ENCODE results near the gene MED8. TPM values are rescaled to one million over a fixed set of nuclear protein-coding genes. Genes with fewer than 3 reads are reported as not detected.

Gene MED8, protein sequence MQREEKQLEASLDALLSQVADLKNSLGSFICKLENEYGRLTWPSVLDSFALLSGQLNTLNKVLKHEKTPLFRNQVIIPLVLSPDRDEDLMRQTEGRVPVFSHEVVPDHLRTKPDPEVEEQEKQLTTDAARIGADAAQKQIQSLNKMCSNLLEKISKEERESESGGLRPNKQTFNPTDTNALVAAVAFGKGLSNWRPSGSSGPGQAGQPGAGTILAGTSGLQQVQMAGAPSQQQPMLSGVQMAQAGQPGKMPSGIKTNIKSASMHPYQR
- total RNA-seq: 17.9 TPM
- long read RNA-seq, transcript MED8-201 (8 exons, 1,483 nt): minor isoform, 5 of 43 reads
- long read RNA-seq, transcript MED8-203 (7 exons, 1,924 nt): major isoform, 27 of 43 reads
- long read RNA-seq, partial matches to known transcripts: 5 of 43 reads
- long read RNA-seq, other reads (novel, unspliced or antisense): 6 of 43 reads

GRCh38 chr1:43389326-43390313 lies at the start of gene MED8, which contains the start of gene SZT2:
MED8 (minus strand) TSS chr1:43389800; CDS start chr1:43389764, 36 bp downstream.
SZT2 (plus strand) TSS chr1:43389899; CDS start chr1:43389969, 70 bp downstream.
- peak; percentile 97 for DNase-seq (ENCODE audit: low spot score)
- intact Hi-C loops (cut with DNase I): loop anchor here (1.0 kb wide), 1 partner anchor 21 kb away; the partner anchor contains the start of gene ELOVL1

- intact Hi-C loops (cut with DNase I): no loop called here
- DNase-seq (ENCODE audit: low spot score): peak; percentile 56
Observed at GRCh38 chr1:43438953-43439581, 49.5 kb upstream of the MED8 start.

GRCh38 chr1:43438576-43438952 lies 49.0 kb upstream of the MED8 start:
- intact Hi-C loops (cut with DNase I): no loop called here
- peak; percentile 60 for DNase-seq (ENCODE audit: low spot score)

GRCh38 chr1:43438006-43438405 lies 48.4 kb upstream of the MED8 start:
- intact Hi-C loops (cut with DNase I): no loop called here
- peak; percentile 38 for DNase-seq (ENCODE audit: low spot score)

GRCh38 chr1:43437031-43437973 lies 47.7 kb upstream of the MED8 start:
- intact Hi-C loops (cut with DNase I): no loop called here
- peak; percentile 67 for DNase-seq (ENCODE audit: low spot score)

DNA sequence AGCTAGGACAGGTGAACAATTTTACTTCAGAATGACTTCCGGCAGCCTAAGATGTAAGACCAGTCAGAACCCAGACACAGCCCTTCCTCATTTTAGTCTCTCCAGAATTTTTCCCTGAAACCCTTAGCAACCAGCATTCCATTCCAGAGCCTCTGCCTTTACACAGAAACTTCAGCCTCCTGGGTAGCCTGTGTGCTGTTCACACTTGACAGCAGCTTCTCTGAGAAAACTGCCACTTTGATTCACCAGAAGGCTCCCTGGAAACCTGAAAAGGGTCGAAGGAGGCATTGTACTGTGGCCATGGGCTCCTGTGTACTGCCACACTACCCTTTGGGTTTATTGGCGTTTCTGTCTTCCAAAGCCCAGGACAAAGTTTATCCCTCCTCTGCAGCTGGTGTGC lies 46.8 kb upstream of the MED8 start:
- DNase-seq (ENCODE audit: low spot score): peak; percentile 6

DNA sequence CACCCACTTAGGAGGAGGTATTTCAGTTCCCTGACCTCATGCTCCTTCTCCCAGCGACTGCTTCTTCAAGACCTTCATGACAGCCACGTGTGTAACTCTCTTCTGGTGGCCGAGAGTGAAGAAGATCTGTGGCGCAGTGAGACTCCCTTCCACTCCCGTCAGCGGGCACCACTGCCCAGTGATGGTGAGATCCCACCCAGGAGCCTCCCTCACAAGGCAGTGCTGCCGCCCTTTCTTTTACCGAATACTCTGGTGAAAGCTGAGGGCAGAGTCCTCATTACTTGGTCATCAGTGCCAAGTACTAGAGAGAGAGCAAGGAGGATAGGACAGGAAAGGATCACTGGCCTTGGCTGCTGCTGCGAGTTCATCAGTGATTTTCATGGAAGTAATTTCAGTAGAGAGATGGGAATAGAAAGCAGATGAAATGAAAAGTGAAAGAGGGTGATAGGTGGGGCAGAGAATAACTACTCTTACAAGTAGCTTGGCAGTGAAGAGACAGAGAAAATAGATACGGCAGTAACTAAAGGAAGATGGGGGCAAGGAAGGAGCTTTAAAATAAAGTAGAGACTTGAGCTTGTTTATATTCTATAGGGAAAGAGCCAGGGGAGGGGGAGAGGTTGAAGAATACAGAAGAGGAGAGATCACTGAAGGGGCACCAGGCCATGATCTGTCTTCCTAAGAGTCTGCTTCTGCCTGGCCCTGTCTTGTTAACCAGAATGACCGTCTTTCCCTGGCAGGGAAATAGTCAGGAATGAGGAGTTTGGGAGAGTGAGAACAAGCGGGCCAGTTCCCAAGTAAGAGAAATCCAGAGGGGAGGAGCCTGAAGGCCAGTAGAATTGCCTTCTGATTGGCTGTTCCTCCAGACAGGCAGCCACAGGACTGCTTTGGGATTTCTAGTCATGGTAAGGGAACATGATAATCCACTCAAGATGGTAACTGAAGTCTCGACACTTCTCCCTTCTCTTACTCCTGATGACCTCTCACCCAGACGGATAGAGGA lies 45.8 kb upstream of the MED8 start:
- peak; percentile 72 for DNase-seq (ENCODE audit: low spot score)
- intact Hi-C loops (cut with DNase I): no loop called here

More for the DNA sequence above, 46.8 kb upstream of the MED8 start:
- intact Hi-C loops (cut with DNase I): no loop called here

DNA sequence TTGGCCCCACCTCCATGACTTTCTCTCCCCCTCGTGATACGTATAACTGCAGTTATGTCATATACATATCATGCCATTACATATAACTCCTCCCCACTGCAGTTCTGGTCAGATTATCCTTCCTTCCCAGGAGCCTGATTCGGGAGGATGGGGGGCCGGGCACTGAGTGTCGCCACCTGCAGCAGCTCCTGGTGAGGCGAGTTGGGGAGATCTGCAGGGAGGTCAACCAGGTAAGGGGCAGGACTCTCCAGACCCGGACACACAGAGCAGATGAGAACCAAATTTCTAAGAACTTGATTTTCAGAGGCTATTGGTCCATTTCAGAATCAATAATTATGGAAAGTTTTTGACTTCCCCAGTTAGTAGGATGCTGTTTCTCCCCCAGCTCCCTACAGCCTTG lies 44.7 kb upstream of the MED8 start:
- intact Hi-C loops (cut with DNase I): no loop called here
- DNase-seq (ENCODE audit: low spot score): peak; percentile 46

DNA sequence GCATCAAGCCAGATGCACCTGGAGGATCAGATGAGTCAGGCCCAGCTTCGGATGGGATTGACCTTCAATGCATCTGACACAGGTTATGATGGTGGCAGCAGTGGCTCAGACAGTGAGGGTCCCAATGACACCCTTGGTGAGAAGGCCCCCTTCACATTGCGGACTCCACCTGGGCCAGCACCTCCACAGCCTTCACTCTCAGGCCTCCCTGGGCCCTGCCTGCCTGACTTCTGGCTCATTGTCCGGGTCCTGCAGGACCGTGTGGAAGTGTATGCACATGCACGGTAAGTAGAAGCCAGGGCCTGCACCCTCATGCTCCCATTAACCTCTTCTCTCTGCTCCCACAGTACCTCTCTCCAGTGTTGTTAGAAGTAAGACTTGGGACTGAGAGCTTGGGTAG lies 43.3 kb upstream of the MED8 start:
- intact Hi-C loops (cut with DNase I): no loop called here
- DNase-seq (ENCODE audit: low spot score): peak; percentile 43

- DNase-seq (ENCODE audit: low spot score): peak; percentile 58
- intact Hi-C loops (cut with DNase I): no loop called here
Observed at GRCh38 chr1:43432171-43432860, 42.7 kb upstream of the MED8 start.

DNA sequence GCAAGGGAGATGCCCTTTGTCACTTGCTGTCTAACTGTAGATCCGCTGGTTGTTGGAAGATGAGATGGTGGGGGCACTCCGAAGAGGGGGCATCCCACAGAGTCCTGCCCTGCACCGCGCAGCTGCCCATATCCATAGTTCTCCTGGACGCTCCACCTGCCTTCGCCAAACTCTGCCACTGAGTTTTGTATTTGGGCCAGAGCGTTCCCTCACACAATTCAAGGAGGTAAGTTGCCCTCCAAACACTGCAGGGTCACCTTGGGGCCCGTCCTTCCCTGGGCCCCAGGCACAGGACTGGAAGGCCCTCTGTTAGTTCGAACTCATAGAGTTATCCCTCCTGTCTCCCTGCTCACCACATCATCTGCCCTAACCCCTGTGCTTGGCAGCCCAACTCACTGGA lies 42.1 kb upstream of the MED8 start:
- intact Hi-C loops (cut with DNase I): no loop called here
- peak; percentile 6 for DNase-seq (ENCODE audit: low spot score)

- peak; percentile 12 for DNase-seq (ENCODE audit: low spot score)
- intact Hi-C loops (cut with DNase I): no loop called here
Observed at GRCh38 chr1:43430831-43431230, 41.2 kb upstream of the MED8 start.

DNA sequence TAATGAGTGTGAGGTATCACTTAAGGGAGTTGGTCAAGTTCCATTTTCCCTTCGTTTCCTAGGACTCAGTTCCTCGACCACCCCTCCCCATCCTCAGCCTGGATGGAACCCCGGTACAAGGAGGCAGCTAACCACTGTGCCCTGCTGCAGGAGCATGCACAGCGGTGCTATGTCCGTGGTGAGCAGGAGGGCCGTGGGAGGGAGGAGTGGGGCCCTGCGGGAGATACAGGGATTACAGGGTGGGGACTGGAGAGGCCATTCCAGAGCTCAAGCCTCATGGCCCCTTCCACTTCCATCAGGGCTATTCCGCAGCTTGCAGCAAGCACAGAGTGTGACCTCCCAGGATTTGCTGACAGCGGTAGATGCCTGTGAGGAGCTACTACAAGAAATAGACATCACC lies 38.3 kb upstream of the MED8 start:
- no peak for DNase-seq (ENCODE audit: low spot score)

DNA sequence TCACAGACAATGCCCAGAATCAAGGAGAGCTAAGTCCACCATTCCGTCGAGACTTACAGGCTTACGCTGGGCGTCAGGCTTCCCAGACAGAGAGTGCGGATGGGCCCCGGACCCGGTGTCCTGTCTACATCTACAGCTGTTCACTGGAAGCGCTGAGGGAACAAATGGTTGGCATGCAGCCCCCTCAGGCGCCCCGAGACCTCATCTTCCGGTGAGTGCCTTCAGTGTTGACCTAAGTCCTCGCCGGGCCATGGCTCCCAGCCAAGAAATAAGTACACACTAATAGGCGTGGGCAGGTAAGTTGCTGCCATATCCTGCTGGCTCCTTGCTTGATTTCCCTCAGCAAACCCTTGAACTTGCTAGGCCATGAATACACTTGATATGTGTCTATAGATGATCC lies 37.9 kb upstream of the MED8 start:
- DNase-seq (ENCODE audit: low spot score): no peak
- intact Hi-C loops (cut with DNase I): no loop called here

More for the DNA sequence above, 38.3 kb upstream of the MED8 start:
- intact Hi-C loops (cut with DNase I): no loop called here

- intact Hi-C loops (cut with DNase I): no loop called here
- no peak for DNase-seq (ENCODE audit: low spot score)
Observed at GRCh38 chr1:43426221-43426620, 36.6 kb upstream of the MED8 start.

- intact Hi-C loops (cut with DNase I): no loop called here
- DNase-seq (ENCODE audit: low spot score): no peak
Observed at GRCh38 chr1:43425045-43425444, 35.4 kb upstream of the MED8 start.

Measured in cardiac septum (tissue), 1 donor.